Right atrium auricular region (tissue), 2 donors: ENCODE measurements around the gene THEM4. TPM values are rescaled to one million over a fixed set of nuclear protein-coding genes. Genes with fewer than 3 reads are reported as not detected.
"Not testable (repeated sequence)": the region's sequence is repeated elsewhere in the genome, so short reads cannot be mapped to it uniquely, and the experiment has no call there.

Experiments
- DNase-seq: peaks from one replicate; pipeline ENCODE4 v3.0.0-alpha.2; 2019; ENCODE audit warnings: low spot score
- H3K27ac ChIP-seq, 2 donors: fragments of 200-600 bp; sonication (generic); 1 replicate in 1 of 2; 2 replicates in 1 of 2; pipeline ENCODE4 v1.5.1; 2016 to 2019
- H3K27me3 ChIP-seq, 2 donors: fragments of 200-600 bp; sonication (generic); one replicate each; pipeline versions ENCODE4 v1.5.1 to v1.6.0; 2017 to 2019
- H3K36me3 ChIP-seq: fragments of 200-600 bp; sonication (generic); one replicate; pipeline ENCODE4 v1.5.1; 2016
- H3K4me1 ChIP-seq, 2 donors: fragments of 200-600 bp; sonication (generic); one replicate each; pipeline versions ENCODE4 v1.5.1 to v1.6.0; 2017 to 2019
- H3K4me3 ChIP-seq, 2 donors: fragments of 200-600 bp; sonication (generic); 1 replicate in 1 of 2; 2 replicates in 1 of 2; pipeline ENCODE4 v1.5.1; 2017 to 2019; ENCODE audit warnings: mild to moderate bottlenecking in 1 of 2, moderate library complexity in 1 of 2
- H3K9me3 ChIP-seq, 2 donors: fragments of 200-600 bp; sonication (generic); one replicate each; pipeline ENCODE4 v1.5.1; 2019
- CTCF ChIP-seq, 2 donors: fragments of 200-600 bp; sonication (generic); IDR thresholded peaks; one replicate each; pipeline ENCODE4 v1.5.1; 2019; ENCODE audit warnings: antibody characterized with exemption in 2 of 2
- total RNA-seq, 2 donors: library from RNA; depleted of rRNA; stranded (reverse); fragments of >200 nt; gene quantifications; one replicate each; pipeline ENCODE4 v1.1.0, GENCODE V29; 2016

THEM4 gene
- total RNA-seq, 2 donors from 2014 or later = 18.5 to 23.1 TPM

- H3K36me3 ChIP-seq = peaks cover 6% of the 10 kb centered on the region
- no peak for DNase-seq
- no peaks in the 10 kb centered on the region for H3K9me3 ChIP-seq
- H3K27ac ChIP-seq = no peak overlapping the region
- TF ChIP-seq CTCF (IDR thresholded peaks at IDR 0.05) = no peak
- no peak overlapping the region for H3K4me3 ChIP-seq
- H3K4me1 ChIP-seq = no peaks in the 10 kb centered on the region
- H3K27me3 ChIP-seq = no peaks in the 10 kb centered on the region
Measured at GRCh38 chr1:151882466-151882865, 26.8 kb downstream of the THEM4 start.

DNA sequence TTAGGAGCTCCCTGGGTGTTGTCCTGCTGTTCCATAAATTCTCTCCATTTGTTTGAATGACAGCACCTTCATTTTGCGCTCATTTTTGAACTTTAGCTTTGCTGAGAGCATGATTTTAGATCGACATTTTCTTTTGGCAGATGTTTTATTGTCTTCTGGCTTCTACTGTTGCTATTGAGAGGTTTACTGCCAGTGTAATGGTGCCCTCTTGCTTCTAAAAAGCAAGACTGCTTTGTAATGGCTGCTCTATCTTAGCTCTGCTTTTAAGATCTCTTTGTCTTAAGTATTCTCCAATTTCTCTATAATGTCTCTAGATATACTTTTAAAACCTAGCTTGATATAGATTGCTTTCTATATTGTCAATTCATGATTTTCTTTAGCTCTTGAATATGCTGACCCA is 27.8 kb downstream of the THEM4 start:
- DNase-seq = no peak
- Histone ChIP-seq H3K36me3 (peaks cover 6% of the 10 kb centered on the region), H3K27ac (no peak overlapping the region), H3K4me1 (no peaks in the 10 kb centered on the region), H3K4me3 (no peak overlapping the region), H3K9me3 (no peaks in the 10 kb centered on the region), H3K27me3 (no peaks in the 10 kb centered on the region)
- TF ChIP-seq CTCF (IDR thresholded peaks at IDR 0.05) = no peak

GRCh38 chr1:151875419-151876097 is 33.8 kb downstream of the THEM4 start:
- H3K4me3 ChIP-seq = no peak overlapping the region
- no peaks in the 10 kb centered on the region for H3K9me3 ChIP-seq
- no peak overlapping the region for H3K27ac ChIP-seq
- peaks cover 13% of the 10 kb centered on the region for H3K36me3 ChIP-seq
- no peaks in the 10 kb centered on the region for H3K4me1 ChIP-seq
- DNase-seq = no peak
- TF ChIP-seq CTCF (IDR thresholded peaks at IDR 0.05) = no peak
- H3K27me3 ChIP-seq = no peaks in the 10 kb centered on the region

- H3K27ac ChIP-seq, H3K27me3 ChIP-seq, H3K9me3 ChIP-seq, H3K4me3 ChIP-seq, DNase-seq, H3K4me1 ChIP-seq: not testable (repeated sequence)
- H3K36me3 ChIP-seq = peaks cover 13% of the 10 kb centered on the region
Measured at GRCh38 chr1:151872776-151873175, 36.5 kb downstream of the THEM4 start.

- Histone ChIP-seq H3K4me1 (no peaks in the 10 kb centered on the region), H3K36me3 (peaks cover 13% of the 10 kb centered on the region), H3K27ac (no peak overlapping the region), H3K9me3 (no peaks in the 10 kb centered on the region), H3K4me3 (no peak overlapping the region), H3K27me3 (no peaks in the 10 kb centered on the region)
- TF ChIP-seq CTCF (IDR thresholded peaks at IDR 0.05) = no peak
- no peak for DNase-seq
Measured at GRCh38 chr1:151871284-151872030, 37.9 kb downstream of the THEM4 start.

DNA sequence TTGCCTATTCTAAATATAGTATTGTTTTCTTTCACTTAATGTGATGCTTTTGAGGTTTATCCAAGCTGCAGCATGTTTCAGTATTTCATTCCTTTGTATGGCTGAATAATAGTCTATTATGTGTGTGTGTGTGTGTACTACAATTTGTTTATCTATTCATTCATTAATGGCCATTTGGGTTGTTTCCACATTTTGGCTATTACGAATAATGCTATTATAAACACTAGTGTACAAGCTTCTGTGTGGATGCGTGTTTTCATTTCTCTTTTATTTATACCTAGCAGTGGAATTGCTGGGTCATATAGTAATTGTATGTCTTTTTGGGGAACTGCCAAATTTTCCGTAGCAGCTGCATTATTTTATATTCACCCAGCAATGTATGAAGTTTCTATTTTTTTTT is 40.8 kb downstream of the THEM4 start:
- no peaks in the 10 kb centered on the region for H3K4me1 ChIP-seq
- TF ChIP-seq CTCF (IDR thresholded peaks at IDR 0.05) = no peak
- no peak for DNase-seq
- H3K27ac ChIP-seq = no peak overlapping the region
- no peaks in the 10 kb centered on the region for H3K9me3 ChIP-seq
- H3K4me3 ChIP-seq = no peak overlapping the region
- H3K36me3 ChIP-seq = peaks cover 2% of the 10 kb centered on the region
- H3K27me3 ChIP-seq = no peaks in the 10 kb centered on the region
